ENCODE results near the gene ACTN4. TPM values are rescaled to one million over a fixed set of nuclear protein-coding genes. Genes with fewer than 3 reads are reported as not detected.
"Not testable (repeated sequence)": the region's sequence is repeated elsewhere in the genome, so short reads cannot be mapped to it uniquely, and the experiment has no call there.

The ACTN4 gene
- polyA plus RNA-seq, 3 donors: 623 to 719 (median 641) TPM

DNA sequence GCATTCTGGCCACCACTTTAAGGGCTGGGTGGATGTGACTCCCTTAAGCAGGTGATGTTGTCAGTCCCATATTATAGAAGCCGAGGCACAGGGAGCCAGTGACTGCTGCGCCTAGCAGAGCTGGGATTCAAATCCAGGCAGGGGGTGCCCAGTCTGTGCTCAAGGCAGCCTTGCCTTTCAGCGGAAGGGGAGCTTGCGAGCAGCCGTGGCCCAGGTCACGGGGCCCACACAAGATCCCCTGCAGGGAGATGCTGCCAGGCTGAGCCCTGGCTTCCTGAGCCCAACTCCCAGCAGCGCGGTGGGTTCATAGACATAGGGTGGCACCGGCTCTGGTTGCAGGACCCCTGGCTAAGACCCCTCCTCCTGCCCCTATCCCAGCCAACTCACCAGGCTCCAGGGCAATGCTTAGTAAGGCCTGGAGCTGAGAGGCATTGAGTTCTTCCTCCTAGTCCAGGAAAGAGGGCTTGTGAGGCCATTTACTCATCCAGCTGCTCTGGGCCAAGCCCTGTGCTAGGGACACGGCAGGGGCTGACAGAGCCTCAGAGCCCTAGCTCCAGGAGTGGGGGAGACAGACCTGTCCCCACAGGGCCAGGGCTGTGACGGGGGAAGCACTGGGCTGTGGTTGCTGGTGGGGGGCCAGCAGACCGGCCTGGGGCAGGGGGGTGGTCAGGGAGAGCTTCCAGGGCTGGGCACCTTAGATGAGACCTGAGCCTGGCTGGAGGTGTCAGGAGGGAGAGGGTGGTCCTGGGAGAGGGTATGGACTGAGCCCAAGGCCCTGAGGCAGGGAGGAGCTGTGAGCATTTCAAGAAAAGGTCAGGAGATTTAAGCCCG is 87.2 kb downstream of the ACTN4 start:
- DNase-seq (ENCODE audit: low read depth in 3 of 3, low spot score in 2 of 3): no peak

DNA sequence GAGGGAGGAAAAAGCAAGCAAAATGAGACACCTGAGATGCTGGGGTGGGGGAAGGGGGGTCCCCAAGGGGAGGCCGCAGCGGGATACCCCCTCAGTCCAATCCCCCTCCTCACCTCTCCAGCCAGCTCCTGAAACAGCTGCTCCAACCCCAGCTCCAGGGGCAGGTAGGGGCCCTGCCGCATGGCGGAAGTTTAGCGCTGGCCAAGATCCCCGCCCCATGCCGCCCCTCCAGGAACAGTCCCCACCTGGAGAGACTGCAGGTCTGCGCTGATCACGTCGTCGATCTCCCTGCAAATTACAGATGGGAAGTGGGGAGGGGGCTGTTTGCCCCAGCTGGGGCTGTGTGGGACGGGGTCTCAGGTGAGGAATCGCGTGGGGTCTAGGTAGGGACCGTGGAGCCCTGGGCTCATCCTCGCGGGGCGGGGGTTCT is 87.8 kb downstream of the ACTN4 start:
- no peak for DNase-seq (ENCODE audit: low read depth in 3 of 3, low spot score in 2 of 3)

DNA sequence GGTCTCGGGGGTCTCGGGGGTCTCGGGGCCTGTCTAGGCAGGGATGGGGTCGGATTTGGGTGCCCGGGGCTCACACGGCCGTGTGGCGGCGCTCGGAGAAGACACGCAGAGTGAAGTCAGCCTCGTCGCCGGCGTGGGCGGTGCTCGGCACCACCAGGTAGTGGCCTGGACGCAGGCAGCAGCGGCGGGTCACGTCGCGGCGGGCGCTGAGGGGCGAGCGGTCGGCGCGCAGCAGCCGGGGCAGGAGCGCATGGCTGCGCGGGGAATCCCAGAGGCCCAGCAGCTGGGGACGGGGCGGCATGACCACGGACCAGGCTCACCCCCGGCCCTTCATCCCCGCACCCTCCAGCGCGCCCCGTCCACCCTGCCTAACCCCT is 88.6 kb downstream of the ACTN4 start:
- DNase-seq (ENCODE audit: low read depth in 3 of 3, low spot score in 2 of 3): no peak

DNA sequence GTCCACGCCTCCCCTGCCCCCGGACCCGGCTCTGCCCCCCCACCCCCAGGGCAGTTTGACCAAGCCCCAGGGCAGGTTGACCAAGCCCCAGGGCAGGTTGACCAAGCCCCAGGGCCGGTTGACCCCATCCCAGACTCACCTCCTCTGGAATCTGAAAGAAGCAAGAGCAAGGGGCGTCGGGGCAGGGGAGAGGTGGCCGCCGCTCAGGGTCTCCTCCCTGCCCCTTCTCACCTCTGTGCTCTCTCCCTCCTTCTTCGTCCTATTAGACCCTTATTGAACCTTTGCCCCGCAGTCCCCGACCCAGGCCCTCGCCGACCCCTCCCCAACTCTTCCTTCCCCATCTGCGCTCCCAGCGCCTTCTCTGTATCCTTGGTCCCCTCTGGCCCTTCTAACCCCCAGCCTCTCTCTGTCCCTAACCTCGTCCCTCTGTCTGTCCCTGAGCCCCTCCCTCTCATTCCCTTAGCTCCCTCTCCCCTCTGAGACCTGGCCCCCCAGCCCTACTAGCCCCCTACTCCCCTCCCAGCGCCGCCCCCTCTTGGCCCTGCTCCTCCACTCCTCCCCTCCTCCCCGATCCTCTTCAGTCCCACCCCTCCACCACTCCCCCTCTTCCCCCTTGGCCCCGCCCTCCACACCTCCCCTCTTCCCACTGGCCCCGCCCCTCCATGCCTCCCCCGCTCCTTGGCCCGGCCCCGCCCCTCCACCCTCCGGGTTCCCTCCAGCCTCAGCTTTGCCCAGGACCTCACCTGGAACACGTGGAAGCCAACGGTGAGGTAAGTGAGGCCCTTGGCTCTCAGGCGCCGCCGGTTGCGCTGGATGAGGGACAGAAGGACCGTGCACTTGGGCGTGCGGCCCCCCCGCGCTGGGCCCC is 89.2 kb downstream of the ACTN4 start:
- peak in 1 of 3 donors; percentile 39 for DNase-seq (ENCODE audit: low read depth in 3 of 3, low spot score in 2 of 3)

DNA sequence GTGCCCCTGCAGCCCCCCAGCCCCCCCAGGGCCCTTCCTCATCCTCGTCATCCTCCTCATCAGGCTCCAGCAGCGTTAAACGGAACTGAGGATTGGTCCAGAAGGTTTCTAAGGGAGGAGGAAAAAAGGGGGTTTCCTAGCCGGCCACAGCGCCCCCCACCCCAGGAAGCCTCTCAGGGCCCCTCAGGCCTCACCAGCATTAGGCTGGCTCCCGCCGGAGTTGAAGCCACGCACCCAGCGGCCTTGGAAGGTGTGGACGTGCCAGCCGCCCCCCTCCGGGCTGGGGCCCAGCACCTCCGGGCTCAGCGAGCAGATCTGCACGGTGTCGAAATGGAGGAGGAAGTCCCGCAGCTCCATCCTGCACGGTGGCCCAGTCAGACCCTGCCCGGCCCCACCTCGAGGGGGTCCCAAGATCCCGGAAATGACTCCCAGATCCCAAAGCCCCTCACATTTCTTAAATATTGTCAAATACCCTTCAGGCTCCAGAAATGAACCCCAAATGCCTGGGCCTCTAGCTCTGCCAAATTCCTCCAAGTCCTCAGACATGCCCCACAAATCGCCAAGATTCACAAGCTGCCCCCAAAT is 89.9 kb downstream of the ACTN4 start:
- DNase-seq (ENCODE audit: low read depth in 3 of 3, low spot score in 2 of 3): no peak

DNA sequence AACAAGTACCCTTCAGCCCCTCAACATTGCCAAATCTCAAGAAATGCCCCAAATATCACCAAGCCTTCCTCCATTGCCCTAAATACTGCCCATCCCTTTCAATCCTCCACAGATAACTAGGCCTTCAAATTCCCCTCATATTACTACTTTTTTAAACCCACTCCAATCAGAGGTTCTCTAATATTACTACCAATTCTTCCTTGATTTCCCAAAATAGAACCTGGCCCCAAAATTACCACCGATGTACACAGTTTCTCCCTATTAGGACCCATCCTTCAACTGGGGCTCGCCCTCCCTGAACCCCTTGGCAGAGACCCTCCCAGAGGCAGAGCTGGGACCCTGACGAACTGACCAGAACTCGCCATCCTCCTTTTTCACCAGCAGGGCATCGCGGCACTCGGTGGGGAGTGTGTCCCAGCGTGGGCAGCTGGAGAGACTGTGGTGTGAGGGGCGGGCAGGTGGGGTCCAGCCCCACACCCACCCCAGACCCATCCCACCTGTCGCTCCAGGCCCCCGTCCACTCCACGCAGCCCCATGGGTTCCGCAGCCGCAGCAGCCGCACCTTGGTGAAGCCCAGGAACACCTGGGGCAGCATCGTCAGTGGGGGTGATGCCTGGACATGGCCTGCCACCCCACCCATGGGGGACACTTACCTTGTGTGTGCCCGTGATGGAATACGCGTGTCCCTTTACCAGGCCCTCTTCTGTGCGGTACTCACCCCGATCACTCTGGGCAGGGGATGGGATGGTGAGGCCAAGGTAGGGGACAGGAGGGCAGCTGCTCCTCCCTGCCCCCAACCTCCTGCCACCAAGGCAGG is 90.7 kb downstream of the ACTN4 start:
- DNase-seq (ENCODE audit: low read depth in 3 of 3, low spot score in 2 of 3): no peak

DNA sequence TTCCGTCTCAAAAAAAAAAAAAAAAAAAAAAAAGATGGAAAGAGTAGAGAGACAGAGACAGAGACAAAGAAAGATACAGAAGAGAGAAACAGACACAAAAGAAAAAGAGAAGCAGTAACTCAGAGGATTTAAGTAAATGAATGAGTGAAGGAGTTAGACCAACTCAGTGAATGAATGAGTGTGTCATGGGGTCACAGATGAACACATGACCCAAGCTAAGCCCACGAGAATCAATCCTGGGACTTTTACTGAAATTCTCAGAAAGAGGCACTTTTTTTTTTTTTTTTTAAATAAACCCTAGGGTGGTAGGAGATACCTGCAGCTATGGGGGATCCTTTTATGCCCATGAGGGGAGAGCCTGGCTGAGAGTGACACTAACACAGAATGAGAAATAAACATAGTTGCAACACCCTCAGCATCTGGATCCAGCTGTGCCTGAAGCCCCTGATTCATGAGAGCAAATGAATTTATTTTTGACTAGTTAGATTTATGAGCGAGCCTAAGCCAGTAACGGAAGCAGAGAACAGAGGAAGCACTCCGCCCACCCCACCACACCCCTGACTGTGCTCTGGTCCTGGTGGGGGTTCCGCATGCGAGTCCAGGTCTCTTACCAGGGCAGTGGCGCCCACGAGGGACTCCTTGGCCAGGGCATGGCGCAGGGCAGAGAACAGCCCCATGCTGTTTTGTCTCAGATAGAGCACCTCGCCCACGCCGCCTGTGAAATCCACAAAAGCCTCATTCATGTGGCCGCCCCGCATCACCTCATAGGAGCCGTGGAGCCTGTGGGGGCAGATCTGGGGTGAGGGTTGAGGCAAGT is 92.2 kb downstream of the ACTN4 start:
- no peak for DNase-seq (ENCODE audit: low read depth in 3 of 3, low spot score in 2 of 3)

DNA sequence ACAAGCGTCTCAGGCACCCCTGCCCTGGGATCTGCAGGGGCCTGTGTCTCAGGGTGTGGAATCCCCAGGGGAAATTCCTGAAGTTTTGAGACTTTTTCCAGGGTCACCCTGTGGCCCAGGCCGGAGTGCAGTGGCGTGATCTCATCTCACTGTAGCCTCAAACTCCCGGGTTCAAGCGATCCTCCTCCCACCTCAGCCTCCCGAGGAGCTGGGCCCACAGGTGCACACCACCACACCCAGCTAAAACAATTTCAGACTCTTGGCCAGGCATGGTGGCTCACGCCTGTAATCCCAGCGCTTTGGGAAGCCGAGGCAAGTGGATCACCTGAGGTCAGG is 92.8 kb downstream of the ACTN4 start:
- no peak for DNase-seq (ENCODE audit: low read depth in 3 of 3, low spot score in 2 of 3)

DNA sequence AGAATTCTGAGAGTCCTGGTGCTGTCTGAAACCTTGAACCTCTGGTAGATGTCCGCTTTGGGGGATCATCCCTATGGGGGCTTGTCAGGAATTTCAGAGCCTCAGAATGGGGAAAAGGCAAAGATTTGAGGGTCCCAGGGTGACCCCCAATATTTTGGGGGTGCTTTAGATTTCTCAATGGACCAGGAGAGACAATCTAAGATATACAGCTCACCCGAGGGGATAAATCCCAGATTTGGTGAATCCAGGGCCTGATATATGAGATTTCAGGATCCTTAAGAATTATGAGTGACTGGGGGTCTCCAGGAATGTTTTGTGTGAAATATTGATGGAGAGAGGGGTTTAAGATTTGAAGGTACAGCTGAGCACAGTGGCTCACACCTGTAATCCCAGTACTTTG is 93.5 kb downstream of the ACTN4 start:
- no peak for DNase-seq (ENCODE audit: low read depth in 3 of 3, low spot score in 2 of 3)

DNA sequence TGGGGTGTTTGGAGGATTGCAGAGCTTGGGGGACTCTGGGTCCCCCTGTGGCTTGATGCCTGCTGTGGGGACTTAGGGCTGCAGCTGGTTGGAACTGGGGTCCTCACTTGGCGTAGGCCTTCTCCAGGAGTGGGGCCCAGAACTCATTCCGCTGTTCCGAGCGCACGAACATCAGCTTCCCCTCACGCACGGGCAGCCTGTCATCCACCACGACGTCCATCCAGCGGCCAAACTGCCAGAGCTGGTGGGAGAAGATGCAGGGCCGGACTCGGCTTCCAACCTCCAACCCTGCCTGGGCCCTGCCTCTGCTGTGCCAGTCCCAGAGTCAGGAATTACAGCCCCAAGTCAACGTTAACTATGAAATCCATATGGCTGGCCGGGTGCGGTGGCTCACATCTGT is 94.2 kb downstream of the ACTN4 start:
- no peak for DNase-seq (ENCODE audit: low read depth in 3 of 3, low spot score in 2 of 3)

DNA sequence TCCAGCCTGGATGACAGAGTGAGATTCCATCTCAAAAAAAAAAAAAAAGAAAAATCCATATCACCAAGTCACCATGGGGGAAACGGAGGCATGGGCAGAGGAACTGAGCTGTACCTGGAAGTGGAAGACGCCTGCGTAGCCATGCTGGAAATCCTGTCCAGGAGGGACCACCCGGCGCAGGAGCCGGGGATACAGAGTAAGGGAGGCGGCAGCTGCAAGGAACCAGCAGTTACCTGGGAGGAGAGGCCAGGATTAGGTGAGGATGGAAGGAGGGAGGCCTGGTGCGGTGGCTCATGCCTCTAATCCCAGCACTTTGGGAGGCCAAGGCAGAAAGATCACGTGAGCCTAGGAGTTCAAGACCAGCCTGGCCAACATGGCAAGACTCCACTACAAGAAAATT is 94.8 kb downstream of the ACTN4 start:
- DNase-seq (ENCODE audit: low read depth in 3 of 3, low spot score in 2 of 3): no peak

DNA sequence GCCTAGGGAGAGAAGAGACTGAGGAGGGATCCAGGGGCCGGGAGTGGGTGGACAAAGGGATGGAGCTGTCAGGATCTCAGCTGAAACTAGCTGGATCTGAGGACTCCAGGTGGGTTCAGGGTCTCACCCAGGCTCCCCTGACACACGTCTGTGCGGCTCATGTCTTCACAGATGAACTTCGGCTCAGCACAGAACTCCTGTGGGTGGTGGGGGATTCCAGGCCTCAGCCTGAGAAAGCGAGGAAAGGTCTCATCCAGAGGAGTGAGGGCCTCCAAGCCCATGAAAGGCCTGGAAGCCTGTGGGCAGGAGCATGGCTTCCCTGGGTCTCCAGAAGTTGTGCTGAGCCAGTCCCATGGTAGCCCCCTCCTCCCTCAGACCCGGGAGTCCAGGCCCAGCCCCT is 95.5 kb downstream of the ACTN4 start:
- no peak for DNase-seq (ENCODE audit: low read depth in 3 of 3, low spot score in 2 of 3)

DNA sequence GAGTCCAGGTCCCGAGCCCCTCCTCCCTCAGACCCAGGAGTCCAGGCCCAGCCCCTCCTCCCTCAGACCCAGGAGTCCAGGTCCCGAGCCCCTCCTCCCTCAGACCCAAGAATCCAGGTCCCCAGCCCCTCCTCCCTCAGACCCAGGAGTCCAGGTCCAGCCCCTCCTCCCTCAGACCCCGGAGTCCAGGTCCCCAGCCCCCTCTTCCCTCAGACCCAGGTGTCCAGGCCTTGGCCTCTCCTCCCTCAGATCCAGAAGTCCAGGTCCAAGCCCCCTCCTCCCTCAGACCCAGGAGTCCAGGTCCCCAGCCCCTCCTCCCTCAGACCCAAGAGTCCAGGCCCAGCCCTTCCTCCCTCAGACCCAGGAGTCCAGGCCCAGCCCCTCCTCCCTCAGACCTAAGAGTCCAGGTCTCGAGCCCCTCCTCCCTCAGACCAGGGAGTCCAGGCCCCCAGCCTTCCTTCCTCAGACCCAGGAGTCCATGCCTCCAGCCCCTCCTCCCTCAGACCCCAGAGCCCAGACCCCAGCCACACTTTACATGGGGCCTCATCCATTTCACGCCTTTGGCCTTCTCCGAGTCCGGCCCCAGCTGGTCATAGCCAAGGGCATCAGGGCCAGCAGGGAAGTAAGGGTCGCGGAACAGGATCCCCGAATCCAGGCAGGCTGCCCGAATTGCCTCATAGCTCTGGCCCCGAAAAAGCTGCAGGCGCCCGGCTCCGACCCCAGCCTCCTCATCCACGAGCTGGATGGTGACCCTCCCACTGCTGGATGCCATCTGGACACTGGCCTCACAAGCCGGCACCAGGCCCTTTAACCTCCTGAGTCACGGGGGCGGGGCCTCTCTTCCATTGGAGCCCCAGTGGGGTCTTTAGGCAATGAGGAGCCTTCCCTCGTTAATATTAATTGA is 96.2 kb downstream of the ACTN4 start:
- DNase-seq (ENCODE audit: low read depth in 3 of 3, low spot score in 2 of 3): no peak

DNA sequence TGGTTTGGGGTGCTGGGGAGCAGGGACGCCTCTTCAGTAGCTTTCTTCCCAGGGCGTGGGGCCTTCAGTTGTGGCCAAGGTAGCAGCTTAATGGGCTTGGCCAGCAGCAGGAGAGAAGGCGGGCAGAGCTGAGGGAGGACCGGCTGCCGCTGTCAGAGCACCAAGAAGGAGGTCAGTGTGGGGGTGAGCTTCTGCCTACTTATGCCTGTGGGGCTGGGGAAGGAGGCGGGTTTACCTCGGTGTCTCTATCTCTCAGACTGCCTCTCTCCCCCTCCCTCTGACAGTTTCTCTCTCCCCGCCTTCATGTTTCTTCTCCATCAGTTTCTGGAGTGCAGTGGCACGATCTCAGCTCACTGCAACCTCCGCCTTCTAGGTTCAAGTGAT is 96.8 kb downstream of the ACTN4 start, which contains the start of gene CAPN12:
TSS of gene CAPN12 (minus strand) at position 177 of the 384 bp plus-strand sequence. CDS start 309 bp downstream, outside the sequence.
- no peak for DNase-seq (ENCODE audit: low read depth in 3 of 3, low spot score in 2 of 3)

DNA sequence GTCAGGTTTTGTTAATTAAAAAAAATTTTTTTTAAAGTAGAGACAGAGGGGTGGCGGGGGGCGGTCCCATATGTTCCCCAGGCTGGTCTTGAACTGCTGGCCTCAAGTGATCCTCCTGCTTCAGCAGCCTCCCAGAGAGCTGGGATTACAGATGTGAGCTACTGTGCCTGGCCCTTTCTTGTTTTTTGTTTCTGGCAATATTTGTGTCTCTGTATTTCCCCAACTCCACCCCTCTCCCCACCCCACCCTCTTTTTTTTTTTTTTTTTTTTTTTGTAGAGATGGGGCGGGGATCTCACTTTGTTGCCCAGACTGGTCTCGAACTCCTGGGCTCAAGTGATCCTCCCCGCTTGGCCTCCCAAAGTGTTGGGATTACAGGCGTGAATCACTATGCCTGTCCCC is 97.4 kb downstream of the ACTN4 start:
- DNase-seq (ENCODE audit: low read depth in 3 of 3, low spot score in 2 of 3): no peak

DNA sequence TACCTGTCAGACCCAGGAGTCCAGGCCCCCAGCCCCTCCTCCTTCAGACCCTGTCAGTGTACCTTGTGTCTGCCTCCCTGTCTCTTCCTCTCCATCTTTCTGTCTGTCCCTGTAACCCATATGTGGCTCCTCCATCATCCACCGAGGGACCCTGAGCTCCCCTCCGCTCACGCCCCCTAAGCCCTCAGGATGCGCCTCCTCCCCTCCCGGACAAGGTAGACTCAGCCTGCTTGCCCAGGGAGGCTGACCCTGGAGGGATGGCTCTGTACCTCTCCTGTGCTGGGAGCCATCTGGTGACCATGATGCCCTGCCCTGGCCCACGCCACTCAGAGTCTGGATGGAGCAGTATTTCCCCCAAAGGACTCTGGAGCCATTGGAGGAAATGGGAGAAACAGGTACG is 97.9 kb downstream of the ACTN4 start:
- no peak for DNase-seq (ENCODE audit: low read depth in 3 of 3, low spot score in 2 of 3)

DNA sequence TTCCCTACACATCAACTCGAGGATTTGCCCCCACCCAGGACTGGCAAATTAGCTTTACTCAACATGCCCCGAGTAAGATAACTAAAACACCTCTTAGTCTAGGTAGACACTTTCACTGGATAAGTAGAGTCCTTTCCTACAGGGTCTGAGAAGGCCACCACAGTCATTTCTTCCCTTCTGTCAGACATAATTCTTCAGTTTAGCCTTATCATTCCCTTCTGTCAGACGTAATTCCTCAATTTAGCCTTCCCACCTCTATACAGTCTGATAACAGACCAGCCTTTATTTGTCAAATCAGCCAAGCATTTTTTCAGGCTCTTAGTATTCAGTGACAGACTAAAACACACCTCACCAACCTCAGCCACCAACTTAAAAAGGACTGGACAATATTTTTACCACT is 106.3 kb downstream of the ACTN4 start:
- DNase-seq (ENCODE audit: low read depth in 3 of 3, low spot score in 2 of 3): not testable (repeated sequence)

DNA sequence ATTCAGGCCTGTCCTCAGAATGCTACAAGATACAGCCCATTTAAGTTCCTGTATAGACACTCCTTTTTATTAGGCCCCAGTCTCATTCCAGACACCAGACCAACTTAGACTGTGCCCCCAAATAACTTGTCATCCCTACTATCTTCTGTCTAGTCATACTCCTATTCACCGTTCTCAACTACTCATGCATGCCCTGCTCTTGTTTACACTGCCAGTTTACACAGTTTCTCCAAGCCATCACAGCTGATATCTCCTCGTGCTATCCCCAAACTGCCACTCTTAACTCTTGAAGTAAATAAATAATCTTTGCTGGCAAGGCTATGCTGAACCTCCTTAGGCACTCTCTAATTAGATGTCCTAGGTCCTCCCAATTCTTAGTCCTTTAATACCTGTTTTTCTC is 106.7 kb downstream of the ACTN4 start:
- DNase-seq (ENCODE audit: low read depth in 3 of 3, low spot score in 2 of 3): not testable (repeated sequence)

DNA sequence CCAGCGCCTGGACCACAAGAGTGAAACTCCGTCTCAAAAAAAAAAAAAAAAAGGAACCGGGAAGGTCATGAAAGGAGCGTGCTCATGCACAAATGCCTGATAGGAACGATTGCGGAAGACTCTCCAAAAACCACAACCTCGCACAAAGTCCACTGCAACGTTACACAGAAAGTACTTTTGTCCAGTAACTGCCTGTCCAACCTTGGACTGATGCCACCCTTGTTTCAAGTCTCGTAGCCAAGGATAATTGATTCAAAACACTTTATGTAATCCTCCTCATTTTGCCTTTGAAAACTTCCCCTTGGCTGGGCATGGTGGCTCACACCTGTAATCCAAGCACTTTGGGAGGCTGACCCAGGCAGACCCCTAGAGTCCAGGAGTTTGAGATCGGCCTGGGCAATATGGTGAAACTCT is 112.1 kb downstream of the ACTN4 start:
- no peak for DNase-seq (ENCODE audit: low read depth in 3 of 3, low spot score in 2 of 3)

Data from right renal cortex interstitium (tissue), 3 donors.